Adrenal gland (tissue), 5 donors: Measurements from ENCODE around the gene ADCY5.

Experiments
- POLR2A ChIP-seq, 2 donors: fragments of 450-650 bp; IDR thresholded peaks; one replicate each; pipeline ENCODE4 v1.6.1; 2017; ENCODE audit warnings: antibody characterized with exemption in 2 of 2, mild to moderate bottlenecking in 2 of 2, moderate library complexity in 1 of 2
- TF ChIP-seq, protein P1 (sequence below), 6 experiments: fragments of 450-650 bp in 4 of 6; fragments of 200-600 bp in 2 of 6; sonication (generic) in 1 of 6; IDR thresholded peaks; 1 replicate in 5 of 6; 2 replicates in 1 of 6; pipeline versions ENCODE4 v1.5.1 to v1.8.0; 2016 to 2021; ENCODE audit warnings: antibody characterized with exemption in 6 of 6, mild to moderate bottlenecking in 2 of 6, moderate library complexity in 1 of 6
- donor health status: DM: no; HTN: no; CAD: no.

DNA sequence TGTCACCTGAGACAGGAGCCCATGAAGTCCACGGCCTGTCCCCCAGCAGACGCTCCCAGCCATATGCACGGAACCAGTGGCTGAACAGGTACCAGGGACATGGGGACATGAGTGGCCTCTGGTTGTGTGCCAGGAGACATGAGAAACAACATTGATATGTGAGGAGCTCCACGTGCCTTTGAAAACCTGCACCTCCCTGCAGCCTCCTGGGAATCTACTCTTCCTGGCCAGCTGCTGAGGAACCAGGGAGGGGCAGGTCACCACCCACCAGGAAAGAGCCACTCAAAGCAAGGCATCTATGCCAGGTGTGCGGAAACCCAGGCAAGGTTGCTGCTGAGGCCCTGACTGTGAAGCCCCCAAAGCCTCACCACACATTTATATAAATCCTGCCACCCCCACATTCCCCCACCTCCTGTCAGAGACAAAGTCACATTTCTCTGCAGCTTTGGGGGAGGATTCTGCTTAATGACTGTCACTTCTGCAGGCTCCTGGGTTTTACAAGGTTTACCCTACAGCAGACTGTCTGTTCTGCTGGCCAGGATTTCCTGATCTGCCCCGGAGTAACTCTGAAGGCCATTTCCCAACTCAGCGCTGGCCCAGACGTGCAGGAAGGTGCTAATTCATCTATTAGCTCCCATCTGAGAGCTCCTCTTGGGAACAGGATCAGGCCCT lies 110.8 kb downstream of the ADCY5 start:
- TF ChIP-seq, protein P1, sequence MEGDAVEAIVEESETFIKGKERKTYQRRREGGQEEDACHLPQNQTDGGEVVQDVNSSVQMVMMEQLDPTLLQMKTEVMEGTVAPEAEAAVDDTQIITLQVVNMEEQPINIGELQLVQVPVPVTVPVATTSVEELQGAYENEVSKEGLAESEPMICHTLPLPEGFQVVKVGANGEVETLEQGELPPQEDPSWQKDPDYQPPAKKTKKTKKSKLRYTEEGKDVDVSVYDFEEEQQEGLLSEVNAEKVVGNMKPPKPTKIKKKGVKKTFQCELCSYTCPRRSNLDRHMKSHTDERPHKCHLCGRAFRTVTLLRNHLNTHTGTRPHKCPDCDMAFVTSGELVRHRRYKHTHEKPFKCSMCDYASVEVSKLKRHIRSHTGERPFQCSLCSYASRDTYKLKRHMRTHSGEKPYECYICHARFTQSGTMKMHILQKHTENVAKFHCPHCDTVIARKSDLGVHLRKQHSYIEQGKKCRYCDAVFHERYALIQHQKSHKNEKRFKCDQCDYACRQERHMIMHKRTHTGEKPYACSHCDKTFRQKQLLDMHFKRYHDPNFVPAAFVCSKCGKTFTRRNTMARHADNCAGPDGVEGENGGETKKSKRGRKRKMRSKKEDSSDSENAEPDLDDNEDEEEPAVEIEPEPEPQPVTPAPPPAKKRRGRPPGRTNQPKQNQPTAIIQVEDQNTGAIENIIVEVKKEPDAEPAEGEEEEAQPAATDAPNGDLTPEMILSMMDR (IDR thresholded peaks at IDR 0.05): no peak
- no peak for TF ChIP-seq POLR2A (IDR thresholded peaks at IDR 0.05)
